Upper lobe of right lung (tissue), 1 donor: ENCODE measurements around the gene NBPF15. TPM values are rescaled to one million over a fixed set of nuclear protein-coding genes. Genes with fewer than 3 reads are reported as not detected.
"Not testable (repeated sequence)": the region's sequence is repeated elsewhere in the genome, so short reads cannot be mapped to it uniquely, and the experiment has no call there.

ENCODE experiments used
- ATAC-seq: fragments of 200-7000 bp; cut with Tn5 transposase; one replicate; pipeline ENCODE4 v1.9.1; 2020; ENCODE audit warnings: mild to moderate bottlenecking, moderate library complexity
- DNase-seq: peaks from one replicate; pipeline ENCODE4 v3.0.0-alpha.2; 2020
- H3K27ac ChIP-seq: fragments of 200-600 bp; one replicate; pipeline ENCODE4 v1.8.0; 2022
- H3K27me3 ChIP-seq: fragments of 200-600 bp; one replicate; pipeline ENCODE4 v1.8.0; 2022; ENCODE audit warnings: mild to moderate bottlenecking
- H3K36me3 ChIP-seq: fragments of 200-600 bp; one replicate; pipeline ENCODE4 v1.8.0; 2022
- H3K4me1 ChIP-seq: fragments of 200-600 bp; one replicate; pipeline ENCODE4 v1.8.0; 2022
- H3K4me3 ChIP-seq: fragments of 200-600 bp; one replicate; pipeline ENCODE4 v1.8.0; 2022; ENCODE audit warnings: mild to moderate bottlenecking
- H3K9me3 ChIP-seq: fragments of 200-600 bp; one replicate; pipeline ENCODE4 v1.8.0; 2022
- intact Hi-C: fragments of 100-400 bp; cut with DNase I; formaldehyde crosslinking; loops from one replicate; pipeline ENCODE4 v1.11.0; 2022
- long read RNA-seq: library from polyadenylated mRNA; unstranded; transcript quantifications from one replicate; pipeline ENCODE4 v2.0.0, GENCODE V29; 2021
- total RNA-seq: library from RNA; stranded (reverse); fragmentation: NEBNext Ultra II Directional; extraction: Animal tissue kit (Norgen Biotek cat#: 25700); gene quantifications from one replicate; pipeline ENCODE4 v1.2.1, GENCODE V29; 2021
- donor health status: DM: no; HTN: yes; CAD: no; lungs with severe emphysema.

Gene NBPF15
- total RNA-seq = 42.5 TPM
- long read RNA-seq, partial matches to known transcripts = 6 of 43 reads
- long read RNA-seq, other reads (novel, unspliced or antisense) = 37 of 43 reads

GRCh38 chr1:144461136-144461759 is at the start of gene NBPF15:
Gene NBPF15 (minus strand): TSS chr1:144461669. CDS start chr1:144440003, 21,666 bp downstream.
- H3K9me3 ChIP-seq, H3K27ac ChIP-seq, H3K36me3 ChIP-seq, H3K27me3 ChIP-seq, intact Hi-C loops, H3K4me1 ChIP-seq: not testable (repeated sequence)
- H3K4me3 ChIP-seq = peak within 1 kb of the TSS; percentile 69
- ATAC-seq (peak; percentile 99), DNase-seq (peak; percentile 90)

GRCh38 chr1:144496429-144496828 is 35.0 kb upstream of the NBPF15 start:
- H3K4me3 ChIP-seq, intact Hi-C loops, ATAC-seq, DNase-seq, H3K36me3 ChIP-seq, H3K27ac ChIP-seq, H3K9me3 ChIP-seq, H3K4me1 ChIP-seq, H3K27me3 ChIP-seq: not testable (repeated sequence)

- H3K9me3 ChIP-seq, H3K4me3 ChIP-seq, H3K4me1 ChIP-seq, DNase-seq, H3K36me3 ChIP-seq, H3K27ac ChIP-seq, intact Hi-C loops, H3K27me3 ChIP-seq, ATAC-seq: not testable (repeated sequence)
Observed at GRCh38 chr1:144494130-144494529, 32.7 kb upstream of the NBPF15 start.

- intact Hi-C loops, H3K9me3 ChIP-seq, H3K4me3 ChIP-seq, H3K27ac ChIP-seq, H3K27me3 ChIP-seq, H3K36me3 ChIP-seq, ATAC-seq, H3K4me1 ChIP-seq, DNase-seq: not testable (repeated sequence)
Observed at GRCh38 chr1:144490394-144490793, 28.9 kb upstream of the NBPF15 start.

GRCh38 chr1:144487002-144487401 is 25.5 kb upstream of the NBPF15 start:
- ATAC-seq, H3K4me3 ChIP-seq, H3K36me3 ChIP-seq, H3K27me3 ChIP-seq, intact Hi-C loops, H3K27ac ChIP-seq, H3K4me1 ChIP-seq, DNase-seq, H3K9me3 ChIP-seq: not testable (repeated sequence)

GRCh38 chr1:144485048-144485993 is 23.9 kb upstream of the NBPF15 start:
- H3K4me3 ChIP-seq, intact Hi-C loops, H3K27me3 ChIP-seq, H3K36me3 ChIP-seq, H3K27ac ChIP-seq, H3K9me3 ChIP-seq, ATAC-seq, DNase-seq, H3K4me1 ChIP-seq: not testable (repeated sequence)

GRCh38 chr1:144473897-144474296 is 12.4 kb upstream of the NBPF15 start:
- intact Hi-C loops = not testable (repeated sequence)

GRCh38 chr1:144471434-144471833 is 10.0 kb upstream of the NBPF15 start:
- H3K4me1 ChIP-seq, ATAC-seq, intact Hi-C loops, H3K36me3 ChIP-seq, H3K27me3 ChIP-seq, H3K4me3 ChIP-seq, H3K27ac ChIP-seq, DNase-seq, H3K9me3 ChIP-seq: not testable (repeated sequence)

More at GRCh38 chr1:144473897-144474296, 12.4 kb upstream of the NBPF15 start:
- H3K27me3 ChIP-seq, H3K4me3 ChIP-seq, H3K4me1 ChIP-seq, H3K27ac ChIP-seq, DNase-seq, H3K9me3 ChIP-seq, ATAC-seq, H3K36me3 ChIP-seq: not testable (repeated sequence)

GRCh38 chr1:144461778-144462177 is 309 bp upstream of the NBPF15 start:
- H3K9me3 ChIP-seq, intact Hi-C loops, ATAC-seq, DNase-seq, H3K4me1 ChIP-seq, H3K27me3 ChIP-seq, H3K27ac ChIP-seq, H3K36me3 ChIP-seq: not testable (repeated sequence)
- H3K4me3 ChIP-seq = peak overlapping the region; percentile 69

- H3K27me3 ChIP-seq, H3K9me3 ChIP-seq, H3K4me1 ChIP-seq, DNase-seq, H3K27ac ChIP-seq, intact Hi-C loops, H3K36me3 ChIP-seq: not testable (repeated sequence)
- peak; percentile 64 for ATAC-seq
- H3K4me3 ChIP-seq = peak overlapping the region; percentile 69
Observed at GRCh38 chr1:144460686-144461085, 783 bp downstream of the NBPF15 start.

- H3K27ac ChIP-seq, ATAC-seq, H3K27me3 ChIP-seq, H3K9me3 ChIP-seq, intact Hi-C loops, DNase-seq, H3K4me3 ChIP-seq, H3K4me1 ChIP-seq, H3K36me3 ChIP-seq: not testable (repeated sequence)
Observed at GRCh38 chr1:144442402-144442801, 19.1 kb downstream of the NBPF15 start.

- ATAC-seq, intact Hi-C loops, H3K27ac ChIP-seq, H3K27me3 ChIP-seq, DNase-seq, H3K9me3 ChIP-seq, H3K36me3 ChIP-seq, H3K4me3 ChIP-seq, H3K4me1 ChIP-seq: not testable (repeated sequence)
Observed at GRCh38 chr1:144439737-144440136, 21.7 kb downstream of the NBPF15 start.

- intact Hi-C loops, H3K27ac ChIP-seq: not testable (repeated sequence)
- H3K4me3 ChIP-seq = peak overlapping the region; percentile 47
Observed at GRCh38 chr1:144418891-144419694, 42.4 kb downstream of the NBPF15 start.

More at GRCh38 chr1:144418891-144419694, 42.4 kb downstream of the NBPF15 start:
- not testable (repeated sequence) for ATAC-seq, H3K9me3 ChIP-seq, H3K36me3 ChIP-seq, H3K27me3 ChIP-seq, H3K4me1 ChIP-seq
- DNase-seq = peak; percentile 83
